GM12872 (cell line): ENCODE measurements around the gene RNF168.

Experiments
- TF ChIP-seq, protein P1 (sequence below): IDR thresholded peaks from 3 replicates; pipeline ENCODE4 v1.5.1; 2011; ENCODE audit warnings: low read depth, mild to moderate bottlenecking, low read length, moderate library complexity; ENCODE audit not compliant: insufficient read depth

The RNF168 gene

DNA sequence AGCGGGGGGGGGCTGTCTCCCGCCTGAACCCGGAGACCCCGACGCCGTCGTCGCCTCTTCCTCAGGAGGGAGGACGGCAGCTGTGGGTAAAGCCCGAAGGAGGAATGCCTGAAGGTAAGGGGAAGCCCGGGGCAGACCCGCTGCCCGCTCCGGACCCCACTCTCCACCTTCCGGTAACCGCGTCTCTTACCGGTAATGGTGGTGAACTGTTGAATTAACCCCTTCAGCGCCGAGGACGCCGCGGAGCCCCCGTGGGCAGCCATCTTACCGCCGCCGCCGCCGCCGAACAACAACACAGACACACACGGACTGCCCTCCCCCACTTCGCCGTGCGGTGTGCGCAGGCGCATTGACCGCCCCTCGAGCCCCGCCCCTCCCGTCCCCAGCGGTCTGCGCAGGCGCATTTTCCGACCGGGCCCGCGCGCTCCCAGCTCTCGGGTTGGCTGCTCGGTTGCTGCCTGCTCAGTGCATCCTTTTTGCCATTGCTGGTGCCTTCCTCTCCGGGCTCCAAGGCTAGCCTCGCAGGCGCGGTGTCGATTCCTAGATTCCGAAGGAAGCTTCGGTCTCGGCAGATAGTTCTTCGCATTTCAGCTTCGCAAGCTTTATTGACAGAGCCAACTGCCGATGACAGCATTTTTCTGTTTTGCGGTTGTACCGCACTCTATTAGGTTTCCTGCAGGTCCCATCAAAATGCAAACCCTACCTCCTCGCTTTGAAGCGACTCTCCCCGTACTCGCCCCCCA lies 71.3 kb downstream of the RNF168 start, which contains the start of gene UBXN7:
Gene UBXN7, minus strand, starts transcription at position 291 of the 743 bp plus-strand sequence. Its CDS starts 28 bp downstream, at position 263.
- TF ChIP-seq, protein P1, sequence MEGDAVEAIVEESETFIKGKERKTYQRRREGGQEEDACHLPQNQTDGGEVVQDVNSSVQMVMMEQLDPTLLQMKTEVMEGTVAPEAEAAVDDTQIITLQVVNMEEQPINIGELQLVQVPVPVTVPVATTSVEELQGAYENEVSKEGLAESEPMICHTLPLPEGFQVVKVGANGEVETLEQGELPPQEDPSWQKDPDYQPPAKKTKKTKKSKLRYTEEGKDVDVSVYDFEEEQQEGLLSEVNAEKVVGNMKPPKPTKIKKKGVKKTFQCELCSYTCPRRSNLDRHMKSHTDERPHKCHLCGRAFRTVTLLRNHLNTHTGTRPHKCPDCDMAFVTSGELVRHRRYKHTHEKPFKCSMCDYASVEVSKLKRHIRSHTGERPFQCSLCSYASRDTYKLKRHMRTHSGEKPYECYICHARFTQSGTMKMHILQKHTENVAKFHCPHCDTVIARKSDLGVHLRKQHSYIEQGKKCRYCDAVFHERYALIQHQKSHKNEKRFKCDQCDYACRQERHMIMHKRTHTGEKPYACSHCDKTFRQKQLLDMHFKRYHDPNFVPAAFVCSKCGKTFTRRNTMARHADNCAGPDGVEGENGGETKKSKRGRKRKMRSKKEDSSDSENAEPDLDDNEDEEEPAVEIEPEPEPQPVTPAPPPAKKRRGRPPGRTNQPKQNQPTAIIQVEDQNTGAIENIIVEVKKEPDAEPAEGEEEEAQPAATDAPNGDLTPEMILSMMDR: no peak

DNA sequence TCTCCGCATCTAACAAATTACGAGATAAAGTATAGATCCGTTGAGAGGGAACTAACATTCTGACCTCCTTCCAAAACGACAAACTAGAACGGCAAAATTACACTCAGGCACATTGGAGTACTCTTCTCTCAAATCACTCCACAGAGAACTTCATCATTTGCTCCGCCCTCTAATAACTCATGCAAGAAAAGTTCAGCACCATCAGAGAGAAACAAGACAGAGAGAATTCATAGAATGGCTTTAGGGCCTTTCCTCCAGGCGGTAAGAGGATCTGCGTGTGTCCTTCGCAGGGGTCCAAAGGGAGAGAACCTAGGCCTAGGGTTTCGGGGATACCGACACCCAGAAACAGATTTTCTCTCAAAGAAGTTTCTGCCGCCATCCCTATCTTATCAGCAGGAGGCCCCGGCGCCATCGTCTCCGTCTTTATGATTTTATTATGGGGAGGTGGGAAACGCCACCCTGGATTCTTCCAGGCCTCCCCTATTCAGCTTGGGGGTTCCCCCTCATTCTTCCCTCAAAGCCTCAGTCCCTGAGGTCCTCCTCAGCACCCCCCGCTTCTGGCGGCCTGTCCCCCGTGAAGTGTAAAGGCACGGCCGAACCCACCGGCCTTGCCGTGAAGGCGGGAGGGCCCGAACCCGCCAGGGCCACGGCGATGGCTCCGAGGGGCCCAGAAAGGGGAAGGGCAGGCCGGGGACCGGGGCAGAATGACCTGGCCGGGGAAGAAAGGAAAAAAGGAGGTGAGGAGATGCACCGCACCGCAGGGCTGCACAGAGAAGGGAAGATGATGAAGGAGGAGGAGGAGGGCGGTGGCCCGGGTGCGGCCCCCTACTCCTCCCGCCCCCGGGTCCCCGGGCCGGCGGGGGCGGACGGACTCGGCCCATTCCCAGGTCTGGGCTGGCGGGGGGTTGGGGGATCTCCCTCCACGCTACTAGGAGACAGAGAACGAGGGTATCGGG lies 72.1 kb downstream of the RNF168 start:
- TF ChIP-seq, protein P1: no peak

DNA sequence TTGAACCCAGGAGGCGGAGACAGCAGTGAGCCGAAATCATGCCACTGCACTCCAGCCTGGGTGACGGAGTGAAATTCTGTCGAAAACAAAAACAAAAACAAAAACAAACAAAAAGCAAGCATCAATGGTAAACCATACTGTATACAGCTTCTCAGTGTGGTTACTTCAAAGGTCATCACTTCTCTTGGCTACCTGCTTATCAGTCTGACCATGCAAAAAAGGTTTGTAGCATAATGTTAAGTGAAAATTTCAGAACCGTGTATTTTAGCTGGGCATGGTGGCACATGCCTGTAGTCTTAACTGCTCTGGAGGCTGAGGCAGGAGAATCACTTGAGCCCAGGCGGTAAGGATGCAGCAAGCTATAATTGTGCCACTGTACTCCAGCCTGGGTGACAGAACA lies 75.5 kb downstream of the RNF168 start:
- TF ChIP-seq, protein P1: no peak

DNA sequence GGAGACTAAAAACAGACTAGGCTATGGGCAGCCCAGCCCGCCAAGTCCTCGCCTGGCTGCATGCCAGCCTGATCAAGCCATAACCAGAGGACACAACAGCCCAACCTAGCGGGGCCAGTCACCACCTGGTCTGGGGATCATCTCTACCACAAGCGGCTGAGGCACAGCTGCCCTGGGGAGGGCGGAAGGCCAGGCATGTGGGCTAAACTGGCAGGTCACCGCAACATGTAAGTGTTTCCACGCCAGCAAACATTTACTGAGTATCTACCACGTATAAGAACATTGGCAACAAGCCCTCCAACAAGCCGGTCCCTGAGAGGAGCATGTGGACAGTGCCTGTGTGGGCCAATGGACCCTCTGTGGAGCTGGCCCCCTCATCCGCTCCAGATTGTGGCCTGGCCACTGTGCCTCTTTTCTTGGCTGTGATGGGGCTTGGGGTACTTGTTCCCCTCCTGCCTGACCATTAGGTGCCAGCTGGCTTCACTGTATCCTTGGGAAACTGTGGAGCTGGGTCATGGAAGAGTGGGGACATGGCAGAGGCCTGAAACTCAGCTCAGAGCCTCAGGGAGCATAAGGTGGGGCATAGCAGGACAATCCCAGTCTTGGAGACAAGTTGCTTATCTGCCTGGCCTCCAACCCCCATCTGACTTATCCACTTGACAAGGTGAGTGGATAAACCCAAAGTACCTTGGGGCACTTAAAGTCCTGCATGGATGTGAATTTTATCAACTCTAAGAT lies 80.4 kb downstream of the RNF168 start:
- TF ChIP-seq, protein P1: no peak

DNA sequence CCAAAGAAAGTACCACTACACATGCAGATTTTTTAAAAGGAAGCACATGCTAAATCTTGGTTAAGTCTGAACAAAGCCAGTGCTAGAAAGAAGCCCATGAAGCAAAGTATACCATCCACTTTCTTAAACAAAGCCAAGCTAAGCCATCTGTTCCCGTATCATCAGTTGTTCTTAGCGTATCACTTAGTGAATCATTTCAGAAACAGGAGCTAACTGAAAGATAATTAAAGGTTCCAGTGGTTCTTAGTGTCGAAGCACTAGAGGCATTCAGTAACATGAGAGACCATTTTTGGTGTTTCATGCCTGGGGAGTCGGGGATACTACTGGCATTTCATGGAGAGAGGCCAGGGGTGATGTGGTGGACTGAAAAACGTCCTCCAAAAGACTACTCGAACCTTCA lies 84.2 kb downstream of the RNF168 start:
- TF ChIP-seq, protein P1: no peak
